Middle frontal gyrus (tissue), 1 donor: ENCODE results near the gene GBGT1.
"Not testable (repeated sequence)": the region's sequence is repeated elsewhere in the genome, so short reads cannot be mapped to it uniquely, and the experiment has no call there.

Source experiments
- DNase-seq: peaks from one replicate; pipeline ENCODE4 v3.0.0-alpha.2; 2015; ENCODE audit warnings: low spot score; ENCODE audit errors: extremely low spot score

Gene GBGT1

GRCh38 chr9:133163504-133164172 lies at the start of gene GBGT1:
GBGT1 (minus strand) TSS chr9:133163914; CDS start chr9:133162412, 1,502 bp downstream.
- DNase-seq, result no peak

GRCh38 chr9:133210609-133211008 lies 46.9 kb upstream of the GBGT1 start:
- no peak for DNase-seq

- DNase-seq, result no peak
Observed at GRCh38 chr9:133210202-133210532, 46.5 kb upstream of the GBGT1 start.

GRCh38 chr9:133209327-133210201 lies 45.9 kb upstream of the GBGT1 start:
- not testable (repeated sequence) for DNase-seq

- DNase-seq, result not testable (repeated sequence)
Observed at GRCh38 chr9:133208880-133209300, 45.2 kb upstream of the GBGT1 start, which contains the start of gene OBP2B. OBP2B (minus strand) TSS chr9:133209250; CDS start chr9:133209199, 51 bp downstream.

- not testable (repeated sequence) for DNase-seq
Observed at GRCh38 chr9:133208171-133208879, 44.6 kb upstream of the GBGT1 start.

- no peak for DNase-seq
Observed at GRCh38 chr9:133207540-133208170, 43.9 kb upstream of the GBGT1 start.

- DNase-seq, result no peak
Observed at GRCh38 chr9:133207021-133207531, 43.4 kb upstream of the GBGT1 start.

- no peak for DNase-seq
Observed at GRCh38 chr9:133205996-133206931, 42.5 kb upstream of the GBGT1 start.

GRCh38 chr9:133205481-133205887 lies 41.8 kb upstream of the GBGT1 start:
- DNase-seq, result not testable (repeated sequence)

GRCh38 chr9:133204993-133205336 lies 41.3 kb upstream of the GBGT1 start:
- DNase-seq, result no peak

- no peak for DNase-seq
Observed at GRCh38 chr9:133204335-133204992, 40.8 kb upstream of the GBGT1 start.

- DNase-seq, result no peak
Observed at GRCh38 chr9:133203506-133204075, 39.9 kb upstream of the GBGT1 start.

GRCh38 chr9:133202688-133203453 lies 39.2 kb upstream of the GBGT1 start:
- DNase-seq, result no peak

GRCh38 chr9:133202145-133202513 lies 38.4 kb upstream of the GBGT1 start:
- no peak for DNase-seq

- DNase-seq, result no peak
Observed at GRCh38 chr9:133201424-133202144, 37.9 kb upstream of the GBGT1 start.

GRCh38 chr9:133200631-133201030 lies 36.9 kb upstream of the GBGT1 start:
- DNase-seq, result no peak
